ENCODE data around the gene BCL6.

GRCh38 chr3:187684444-187684843, 60.8 kb downstream of the BCL6 start:
- TF ChIP-seq CTCF (conservative IDR thresholded peaks at IDR 0.05 in 1 of 2, IDR thresholded peaks at IDR 0.05 in 1 of 2; ENCODE audit: extremely low read depth in 1 of 2, insufficient read depth in 1 of 2, low read depth in 1 of 2, low read length in 2 of 2), result no peak
- no peak for TF ChIP-seq EZH2 (IDR thresholded peaks at IDR 0.05; ENCODE audit: borderline replicate concordance, low read length)
